GM11168 (cell line): ENCODE data around the gene SLC7A6OS.

Source experiments
- in situ Hi-C: fragments of 300-500 bp; cut with MboI; formaldehyde crosslinking; loops from one replicate; pipeline ENCODE4 v1.12.0; 2022; ENCODE audit warnings: low sequenced_read_pairs; ENCODE audit not compliant: unreplicated experiment

SLC7A6OS gene

DNA sequence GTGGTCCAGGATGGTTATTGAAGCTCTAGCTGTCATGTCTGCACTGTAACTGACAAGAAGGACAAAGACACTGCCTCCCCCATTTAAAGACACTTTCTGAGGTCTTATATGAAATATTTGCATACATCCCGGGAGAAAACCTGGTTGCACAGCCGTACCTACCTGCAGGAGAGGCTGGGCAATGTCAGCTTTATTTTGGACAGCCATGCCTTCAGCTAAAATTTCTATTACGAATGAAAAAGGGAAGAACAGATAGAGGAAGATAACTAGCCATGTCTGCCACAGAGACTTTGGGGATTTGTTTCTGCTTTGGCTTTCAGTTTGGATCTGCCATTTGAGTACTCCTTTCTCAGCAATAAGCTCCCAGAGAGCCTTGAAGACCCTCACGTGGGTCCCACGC, 27.4 kb downstream of the SLC7A6OS start:
- in situ Hi-C loops = no loop called here

DNA sequence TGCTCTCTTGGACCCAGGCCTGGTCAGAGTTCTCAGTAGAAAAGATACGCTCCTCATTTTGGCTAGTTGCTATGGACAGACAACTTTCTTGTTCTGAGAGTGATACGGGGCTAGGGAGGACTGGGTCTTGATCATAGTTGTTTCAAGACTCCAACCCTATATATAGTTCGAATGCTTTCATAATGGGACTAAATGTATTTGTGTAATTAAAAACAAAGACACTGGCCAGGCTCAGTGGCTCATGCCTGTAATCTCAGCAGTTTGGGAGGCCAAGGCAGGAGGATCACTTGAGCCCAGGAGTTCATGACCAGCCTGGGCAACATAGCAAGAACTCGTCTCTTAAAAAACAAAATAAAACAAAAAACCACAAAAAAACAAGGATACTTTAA, 28.7 kb downstream of the SLC7A6OS start:
- in situ Hi-C loops = no loop called here

DNA sequence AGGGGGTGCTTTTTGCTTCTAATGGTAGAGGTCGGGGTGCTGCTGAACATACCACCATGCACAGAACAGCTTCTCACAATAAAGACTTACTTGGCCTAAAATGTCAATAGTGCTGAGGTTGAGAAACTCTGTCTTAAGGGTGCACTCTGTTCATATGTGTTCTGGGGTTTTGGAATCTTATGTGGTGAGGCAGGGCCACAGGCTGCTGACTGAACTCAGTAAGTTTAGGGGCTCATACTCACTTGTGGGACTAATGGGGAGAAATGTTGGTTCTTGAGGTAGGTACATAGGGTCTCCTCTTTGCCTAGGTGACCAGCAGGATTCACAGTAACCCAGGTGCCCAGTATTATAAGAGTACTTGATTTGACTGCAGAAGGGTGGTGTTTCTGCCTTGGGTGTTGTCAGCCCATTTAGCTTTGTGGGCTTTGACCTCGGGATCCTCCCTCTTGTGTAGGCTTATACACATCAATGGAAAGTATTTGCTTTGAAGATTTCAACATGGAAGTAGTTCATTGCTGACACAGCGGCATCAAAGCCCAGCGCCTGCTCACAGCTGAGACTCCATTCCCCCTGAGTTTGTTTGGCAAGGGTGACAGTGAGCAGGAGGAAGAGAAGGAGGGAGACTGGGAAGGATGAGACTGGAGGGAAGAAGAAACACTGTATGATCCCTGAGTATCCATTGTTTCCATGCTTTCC, 29.2 kb downstream of the SLC7A6OS start:
- in situ Hi-C loops = no loop called here

DNA sequence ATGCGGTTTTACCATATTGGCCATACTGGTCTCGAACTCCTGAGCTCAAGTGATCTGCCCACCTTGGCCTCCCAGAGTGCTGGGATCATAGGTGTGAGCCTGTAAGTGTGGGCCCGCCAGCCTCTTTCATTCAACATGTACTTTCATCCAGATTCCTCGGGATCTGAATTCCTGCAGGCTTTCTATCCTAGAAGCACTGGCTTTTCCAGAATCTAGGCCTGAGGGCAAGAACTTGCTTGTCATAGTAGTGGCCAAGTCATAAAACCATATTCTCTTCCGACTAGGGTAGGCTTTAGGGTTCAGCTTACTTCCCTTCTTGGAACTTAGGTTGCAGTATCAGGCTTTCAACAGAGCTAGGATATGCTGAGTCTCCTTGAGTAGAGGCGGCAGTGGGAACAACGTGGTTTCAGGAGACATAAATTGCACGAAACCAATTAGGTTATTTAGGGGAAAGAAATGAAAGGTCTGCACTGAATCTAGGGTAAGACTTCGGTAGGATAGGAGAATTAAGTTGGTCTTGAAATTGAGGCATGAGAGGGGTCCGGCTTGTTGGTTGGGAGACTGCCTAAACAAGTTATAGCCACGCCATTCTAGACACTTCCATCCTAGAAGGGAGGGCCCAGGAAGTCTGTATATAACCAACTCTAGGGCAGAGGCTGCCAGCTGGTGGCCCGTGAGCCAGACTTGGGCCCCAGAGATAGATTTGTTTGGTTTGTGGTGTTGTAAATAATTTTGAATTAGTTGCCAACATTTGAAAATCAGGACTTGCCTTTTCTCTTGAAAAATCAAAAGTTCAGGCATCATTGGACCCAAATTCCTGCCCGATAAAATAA, 30.8 kb downstream of the SLC7A6OS start:
- in situ Hi-C loops = no loop called here

DNA sequence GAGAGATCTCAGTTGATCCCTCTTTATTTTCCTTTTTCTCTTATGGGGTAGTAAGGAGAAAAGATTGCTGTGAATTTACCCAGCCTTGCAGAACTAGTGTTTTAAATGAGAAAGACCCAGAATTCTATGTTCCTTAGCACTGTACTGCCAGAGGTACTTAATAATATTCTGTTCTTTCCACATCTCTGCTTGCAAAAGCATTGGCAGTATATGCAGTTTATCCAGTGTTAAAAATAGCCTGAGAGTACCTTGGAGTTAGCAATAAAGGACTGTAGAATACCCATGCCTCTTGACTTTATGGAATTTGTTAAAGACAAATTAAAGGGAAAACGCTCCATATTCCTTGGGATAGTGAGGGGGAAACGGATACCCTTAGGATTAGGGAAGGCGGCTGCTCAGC, 34.5 kb downstream of the SLC7A6OS start:
- in situ Hi-C loops = no loop called here

DNA sequence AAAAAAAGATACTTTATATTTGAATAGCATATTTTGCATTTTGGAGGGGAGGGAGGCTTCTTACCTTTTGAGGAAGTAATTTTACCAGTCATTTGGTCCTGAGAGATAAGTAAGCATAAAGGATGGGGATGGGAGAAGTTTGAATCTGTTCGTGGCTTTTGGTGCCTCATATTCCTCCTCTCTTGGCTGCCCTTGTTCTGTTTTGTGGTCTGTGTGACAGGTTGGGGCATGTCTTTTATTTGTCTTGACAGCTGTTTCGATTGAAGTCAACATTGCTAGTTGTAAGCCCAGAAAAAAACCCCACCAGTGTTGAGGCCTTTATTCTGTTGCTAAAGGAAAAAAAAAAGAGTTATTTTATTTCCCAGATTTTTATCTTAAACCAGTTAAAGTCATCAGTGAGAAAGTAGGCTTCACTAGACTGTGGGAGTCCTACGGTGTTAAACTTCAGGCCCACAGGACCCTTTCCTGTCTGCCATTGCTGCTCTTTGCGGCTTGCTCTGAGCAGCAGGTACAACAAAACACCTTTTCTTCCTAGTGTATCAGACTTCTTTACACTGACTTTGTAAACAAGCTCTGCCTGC, 35.0 kb downstream of the SLC7A6OS start:
- in situ Hi-C loops = no loop called here

DNA sequence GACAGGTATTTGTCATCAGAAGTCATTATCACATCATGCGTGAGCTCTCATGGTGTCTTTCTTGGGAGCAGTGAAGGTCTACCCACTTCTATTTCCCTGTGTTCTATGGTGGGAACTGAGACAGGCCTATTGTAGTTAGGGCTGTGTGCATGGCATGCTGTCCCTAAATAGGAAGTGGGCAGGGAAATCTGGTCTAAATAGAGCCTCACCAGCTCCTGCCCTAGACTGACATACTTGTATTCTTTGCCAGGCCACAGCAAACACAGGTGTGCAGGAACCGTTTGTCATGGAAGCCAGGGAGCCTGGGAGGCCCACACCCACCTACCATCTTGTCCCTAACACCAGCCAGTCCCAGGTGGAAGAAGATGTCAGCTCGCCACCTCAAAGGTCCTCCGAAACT, 36.3 kb downstream of the SLC7A6OS start:
- in situ Hi-C loops = no loop called here

DNA sequence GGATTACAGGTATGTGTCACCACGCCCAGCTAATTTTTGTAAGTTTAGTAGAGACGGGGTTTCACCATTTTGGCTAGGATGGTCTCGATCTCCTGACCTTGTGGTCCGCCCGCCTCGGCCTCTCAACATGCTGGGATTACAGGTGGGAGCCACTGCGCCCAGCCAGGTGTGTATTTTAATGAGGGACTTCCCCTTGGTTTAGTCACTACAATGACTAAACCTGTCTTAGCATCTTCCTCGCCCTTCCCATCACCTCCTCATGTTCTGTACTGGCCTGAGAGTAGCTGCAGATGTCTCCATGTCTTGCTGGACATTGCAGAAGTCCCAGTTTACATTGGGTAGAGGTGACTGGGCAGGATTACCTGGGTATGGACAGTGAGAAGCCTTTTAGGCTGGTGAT, 36.9 kb downstream of the SLC7A6OS start:
- in situ Hi-C loops = no loop called here

DNA sequence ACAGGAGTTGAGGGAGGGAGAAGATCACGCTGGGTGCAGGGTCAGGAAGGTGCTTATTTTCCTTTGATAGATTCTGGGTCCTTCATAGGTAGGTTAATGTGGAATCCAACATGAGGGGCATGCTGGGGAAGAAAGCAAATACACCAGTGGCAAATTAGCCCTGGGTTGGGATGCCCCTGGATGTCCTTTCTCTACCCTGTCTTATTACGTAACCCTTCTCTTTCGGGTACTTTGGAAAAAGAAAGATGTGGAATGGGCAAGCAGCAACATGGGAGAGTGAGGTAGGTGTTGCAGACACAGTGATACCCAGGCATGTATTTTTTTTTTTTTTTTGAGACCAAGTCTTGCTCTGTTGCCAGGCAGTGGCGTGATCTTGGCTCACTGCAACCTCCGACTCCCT, 37.3 kb downstream of the SLC7A6OS start:
- in situ Hi-C loops = no loop called here

DNA sequence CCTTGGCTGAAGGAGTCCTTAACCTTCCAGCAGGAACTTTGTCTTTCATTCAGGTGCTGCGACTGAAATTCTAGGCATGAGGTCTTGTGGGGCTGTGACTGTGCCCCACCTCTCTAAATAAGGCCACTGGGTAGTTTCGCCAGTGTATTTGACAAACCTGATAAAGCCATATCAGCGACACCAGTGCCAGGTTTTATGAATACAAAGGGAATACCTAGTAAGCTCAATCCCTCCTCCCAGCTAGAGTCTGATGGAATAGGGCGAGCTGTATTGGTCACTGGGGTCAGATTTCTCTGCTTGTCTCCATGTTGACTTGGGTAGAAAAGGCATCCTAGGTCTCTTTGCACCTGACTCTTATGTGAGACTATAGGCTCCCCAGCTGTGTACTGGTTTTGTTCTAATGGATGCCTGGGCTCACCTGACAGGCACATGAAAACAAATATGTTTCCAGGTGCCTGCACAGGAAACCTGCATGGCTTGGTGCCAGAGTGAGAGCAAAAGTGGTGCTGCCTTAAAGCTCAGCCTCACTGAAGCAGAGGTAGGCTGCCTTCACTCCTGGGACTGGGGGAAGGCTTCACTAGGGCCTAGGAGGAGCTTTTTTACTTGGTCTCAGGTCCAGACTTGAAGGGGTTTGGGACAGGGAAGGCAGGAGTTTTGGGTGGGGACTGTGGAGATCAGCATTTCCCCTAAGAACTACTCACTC, 38.1 kb downstream of the SLC7A6OS start:
- in situ Hi-C loops = no loop called here

DNA sequence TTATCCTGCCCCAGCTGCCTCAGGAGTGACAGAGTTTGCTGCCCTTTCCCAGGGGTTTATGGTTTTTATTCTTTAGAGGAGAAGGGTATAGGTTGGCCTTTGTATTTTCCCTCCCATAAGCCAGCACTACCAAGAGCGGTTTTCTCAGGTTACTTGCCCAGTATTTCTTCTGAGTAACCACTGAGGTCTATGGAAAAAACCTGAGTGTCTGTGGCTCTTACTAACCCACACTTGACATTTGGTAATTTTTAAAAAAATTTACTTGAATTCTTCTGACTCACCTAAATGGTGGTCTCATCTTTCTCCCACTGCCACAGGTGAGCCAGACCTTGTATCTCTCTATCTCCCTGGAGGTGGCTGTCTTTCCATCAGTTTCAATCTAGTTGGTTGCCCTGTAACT, 40.4 kb downstream of the SLC7A6OS start:
- in situ Hi-C loops = no loop called here

DNA sequence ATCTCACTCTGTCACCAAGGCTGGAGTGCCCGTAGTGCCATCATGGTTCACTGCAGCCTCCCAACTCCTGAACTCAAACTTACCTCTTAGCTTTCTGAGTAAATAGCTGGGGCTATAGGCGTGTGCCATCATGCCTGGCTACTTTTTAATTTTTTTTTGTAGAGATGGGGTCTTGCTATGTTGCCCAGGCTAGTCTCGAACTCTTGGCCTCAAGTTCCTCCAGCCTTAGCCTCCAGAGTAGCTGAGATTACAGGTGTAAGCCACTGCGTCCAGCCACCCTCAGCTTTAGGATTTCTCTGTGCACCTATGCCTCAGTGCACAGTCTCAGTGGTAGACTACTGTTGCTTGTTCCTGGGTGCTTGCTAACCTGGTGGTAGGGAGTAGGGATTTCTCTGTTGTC, 41.0 kb downstream of the SLC7A6OS start:
- in situ Hi-C loops = no loop called here

DNA sequence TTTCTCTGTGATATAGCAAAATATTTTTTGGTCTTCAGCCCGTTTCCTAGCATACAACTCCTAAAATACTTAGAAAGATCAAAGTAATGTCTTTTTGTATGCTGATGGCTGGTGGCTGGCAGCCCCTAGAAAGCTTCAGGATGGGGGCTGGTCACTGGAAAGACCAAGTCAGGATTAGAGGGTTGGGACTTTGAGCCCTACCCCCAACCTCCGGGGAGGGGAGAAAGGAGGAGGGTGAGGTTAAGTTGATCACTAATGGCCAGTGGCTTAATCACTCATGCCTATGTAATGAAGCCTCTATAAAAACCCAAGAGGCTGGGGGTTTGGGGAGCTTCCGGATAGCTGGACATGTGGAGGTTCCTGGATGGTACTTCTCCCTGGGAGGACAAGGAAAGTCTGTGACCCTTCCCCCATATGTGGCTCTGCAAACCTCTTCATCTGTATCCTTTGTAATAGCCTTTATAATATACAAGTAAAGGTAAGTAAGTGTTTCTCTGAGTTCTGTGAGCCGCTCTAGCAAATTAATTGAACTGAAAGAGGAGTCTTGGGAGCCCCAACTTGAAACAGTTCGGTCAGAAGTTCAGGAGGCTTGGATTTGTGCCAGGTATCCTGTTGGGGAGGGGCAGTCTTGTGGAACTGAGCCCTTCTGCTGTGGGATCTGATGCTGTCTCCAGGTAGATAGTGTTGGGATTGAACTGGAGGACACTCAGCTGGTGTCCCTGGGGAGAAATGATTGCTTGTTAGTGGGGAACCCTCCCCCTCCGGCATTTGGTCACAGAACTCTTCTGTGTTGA, 42.9 kb downstream of the SLC7A6OS start:
- in situ Hi-C loops = no loop called here

DNA sequence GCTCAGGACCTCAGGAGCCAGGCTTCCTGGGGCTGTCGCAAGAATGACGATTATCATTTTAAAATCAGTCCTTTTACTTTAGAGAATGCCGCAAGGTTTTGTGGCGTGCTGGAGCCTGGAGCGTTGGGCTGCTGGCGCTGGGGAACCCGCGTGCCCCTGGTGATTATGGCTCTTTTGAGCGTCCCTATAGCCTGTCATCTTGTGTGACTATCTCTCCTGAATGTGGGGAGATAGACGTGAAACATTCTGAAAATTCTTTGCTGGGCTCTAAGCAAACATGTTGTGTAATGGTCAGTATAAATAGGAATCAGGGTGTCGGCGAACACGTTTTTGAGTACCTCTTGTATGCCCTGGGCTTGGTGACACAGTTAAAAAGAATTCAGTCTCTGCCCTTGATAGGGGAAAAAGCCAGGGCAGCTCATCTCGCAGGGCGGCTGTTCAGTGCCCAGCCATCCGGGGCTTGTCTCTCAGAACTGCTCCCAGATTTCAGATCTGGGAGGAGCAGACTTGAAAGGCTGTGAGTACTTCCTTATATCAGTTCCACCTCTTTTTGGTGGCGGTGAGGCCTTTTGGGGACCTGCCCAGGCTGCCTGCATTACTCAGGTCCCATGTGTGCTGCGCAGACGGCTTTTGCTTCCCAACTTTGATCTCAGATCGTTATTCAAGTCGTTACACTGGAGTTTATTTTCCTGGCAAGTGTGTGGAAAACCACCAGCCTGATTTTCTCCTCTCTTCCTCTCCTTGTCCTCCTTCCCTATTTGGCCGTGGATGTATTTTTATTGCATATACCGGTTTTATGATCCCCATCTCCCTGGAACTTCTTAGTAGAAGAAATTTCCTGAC, 45.4 kb downstream of the SLC7A6OS start:
- in situ Hi-C loops = no loop called here

DNA sequence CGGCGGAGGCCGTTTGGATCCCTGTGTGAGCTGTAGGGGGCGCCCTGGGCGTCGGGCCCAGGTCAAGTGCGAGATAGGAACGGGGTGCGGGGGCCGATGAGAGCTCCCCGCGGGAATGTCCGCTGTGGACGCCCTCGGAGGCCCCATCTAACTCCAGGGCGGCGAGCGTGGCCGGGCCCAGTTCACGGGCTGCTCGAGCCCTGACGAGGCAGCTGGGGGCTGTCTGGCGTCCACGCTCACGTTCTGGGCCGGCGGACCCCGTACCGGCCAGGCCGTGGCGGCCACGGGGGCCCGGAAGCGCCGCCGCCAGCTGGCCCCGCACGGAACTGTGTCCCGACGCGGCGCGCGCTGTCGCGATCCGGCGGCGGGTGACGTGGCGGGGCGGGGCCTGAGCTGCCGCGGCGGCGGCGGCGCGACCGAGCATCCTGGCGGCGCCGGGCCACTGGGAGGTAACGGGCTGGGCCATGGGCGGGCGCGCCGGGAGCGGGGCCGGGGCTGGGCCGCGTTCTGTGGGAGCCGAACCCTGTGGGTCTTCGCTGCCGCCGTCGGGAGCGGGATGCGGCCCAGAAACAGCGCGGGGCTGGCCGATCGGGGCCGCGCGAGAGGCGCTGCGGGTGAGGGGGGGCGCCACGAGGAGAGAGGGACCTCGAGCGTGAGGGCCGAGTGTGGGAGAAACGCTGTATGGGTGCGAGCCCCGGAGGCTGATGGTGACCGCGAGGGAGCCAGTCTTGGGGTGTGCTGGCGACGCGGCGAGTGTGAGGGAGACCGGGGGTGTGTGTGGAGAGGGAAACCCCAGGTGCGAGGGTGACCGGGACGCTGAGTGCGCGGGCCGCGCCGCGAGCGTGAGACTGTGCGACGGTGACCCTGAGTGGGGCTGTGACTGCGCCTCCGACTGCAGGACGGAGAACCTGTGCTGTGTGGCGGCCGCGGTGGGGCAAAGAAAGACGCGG, 46.3 kb downstream of the SLC7A6OS start, which contains the start of gene SLC7A6:
Gene SLC7A6 (plus strand): TSS at position 399 of the 950 bp plus-strand sequence. CDS start 10,201 bp downstream, outside the sequence.
- in situ Hi-C loops = no loop called here

DNA sequence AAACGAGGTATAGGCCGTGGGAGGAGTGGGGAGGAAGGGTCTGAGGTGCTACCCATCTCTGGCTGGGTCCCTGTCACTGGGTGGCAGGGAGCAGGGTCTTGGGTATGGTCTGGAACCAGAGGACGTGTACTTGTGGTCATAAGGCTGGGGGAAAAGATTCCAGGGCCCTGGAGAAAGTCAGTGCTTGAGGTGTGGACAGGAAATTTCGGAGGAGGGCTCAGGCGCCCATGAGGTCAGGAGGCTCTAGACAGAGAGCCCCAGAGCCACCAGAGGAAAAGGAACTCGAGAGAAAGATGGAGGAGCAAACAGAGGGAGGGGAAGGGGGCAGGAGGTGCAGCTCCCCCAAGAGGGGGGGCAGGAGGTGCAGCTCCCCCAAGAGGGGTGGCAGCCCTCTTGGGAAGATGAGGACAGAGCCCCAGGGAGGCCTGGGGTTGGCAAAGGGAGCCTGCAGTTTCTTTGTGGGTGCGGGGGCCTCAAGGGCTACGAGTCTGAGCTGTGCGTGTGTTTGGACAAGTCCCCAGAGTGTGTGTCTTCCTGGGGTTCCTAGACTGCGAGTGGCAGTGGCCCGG, 47.1 kb downstream of the SLC7A6OS start:
- in situ Hi-C loops = no loop called here

DNA sequence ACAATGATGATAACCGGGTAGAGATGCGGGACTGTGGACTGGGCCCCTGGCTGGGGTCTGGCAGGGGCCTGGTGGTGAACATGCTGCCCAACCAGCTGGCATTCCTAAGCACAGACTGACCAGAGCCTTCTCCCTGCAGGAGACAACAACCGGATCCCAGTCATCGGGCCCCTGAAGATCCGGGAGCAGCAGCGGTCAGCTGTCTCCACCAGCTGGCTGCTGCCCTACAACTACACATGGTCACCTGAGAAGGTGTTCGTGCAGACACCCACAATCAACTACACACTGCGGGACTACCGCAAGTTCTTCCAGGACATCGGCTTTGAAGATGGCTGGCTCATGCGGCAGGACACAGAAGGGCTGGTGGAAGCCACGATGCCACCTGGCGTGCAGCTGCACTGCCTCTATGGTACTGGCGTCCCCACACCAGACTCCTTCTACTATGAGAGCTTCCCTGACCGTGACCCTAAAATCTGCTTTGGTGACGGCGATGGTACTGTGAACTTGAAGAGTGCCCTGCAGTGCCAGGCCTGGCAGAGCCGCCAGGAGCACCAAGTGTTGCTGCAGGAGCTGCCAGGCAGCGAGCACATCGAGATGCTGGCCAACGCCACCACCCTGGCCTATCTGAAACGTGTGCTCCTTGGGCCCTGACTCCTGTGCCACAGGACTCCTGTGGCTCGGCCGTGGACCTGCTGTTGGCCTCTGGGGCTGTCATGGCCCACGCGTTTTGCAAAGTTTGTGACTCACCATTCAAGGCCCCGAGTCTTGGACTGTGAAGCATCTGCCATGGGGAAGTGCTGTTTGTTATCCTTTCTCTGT, 51.5 kb downstream of the SLC7A6OS start:
- in situ Hi-C loops = loop anchor here (5.0 kb wide), 1 partner anchor 53 kb away; the partner anchor contains the start of genes PRMT7 and SLC7A6OS
